ENCODE results near the gene FXYD6. TPM values are rescaled to one million over a fixed set of nuclear protein-coding genes. Genes with fewer than 3 reads are reported as not detected.

Gene FXYD6
- total and polyA plus RNA-seq, 8 donors, result 12.7 to 187 (median 40.6) TPM

GRCh38 chr11:117910525-117910924 is 34.1 kb upstream of the FXYD6 start:
- no peak for DNase-seq
- TF ChIP-seq CTCF (IDR thresholded peaks at IDR 0.05) (no peak), POLR2AphosphoS5 (IDR thresholded peaks at IDR 0.05) (no peak), EP300 (IDR thresholded peaks at IDR 0.05) (no peak), POLR2A (IDR thresholded peaks at IDR 0.05) (no peak)
- H3K36me3 ChIP-seq, result no peaks in the 10 kb centered on the region
- H3K27ac ChIP-seq, result no peak overlapping the region
- 70 to 81% (median 74%) methylated on average over 3 to 4 of the region's 4 CpGs for WGBS, 5 donors
- intact Hi-C loops (cut with DNase I; ENCODE audit: low total_unique reads), result no loop called here
- peaks cover 0 to 13% (median 0%) of the 10 kb centered on the region in 3 donors for H3K27me3 ChIP-seq
- H3K4me3 ChIP-seq, result no peak overlapping the region
- H3K4me1 ChIP-seq, result peaks cover 0 to 9% (median 2%) of the 10 kb centered on the region in 4 donors
- no peaks in the 10 kb centered on the region for H3K9me3 ChIP-seq

GRCh38 chr11:117909611-117910382 is 33.3 kb upstream of the FXYD6 start:
- intact Hi-C loops (cut with DNase I; ENCODE audit: low total_unique reads), result no loop called here
- no peaks in the 10 kb centered on the region for H3K9me3 ChIP-seq

GRCh38 chr11:117908959-117909610 is 32.6 kb upstream of the FXYD6 start:
- H3K36me3 ChIP-seq, result no peaks in the 10 kb centered on the region
- intact Hi-C loops (cut with DNase I; ENCODE audit: low total_unique reads), result no loop called here
- 76 to 86% (median 83%) methylated on average over 4 of the region's 4 CpGs for WGBS, 5 donors
- no peaks in the 10 kb centered on the region for H3K9me3 ChIP-seq
- H3K4me3 ChIP-seq, result no peak overlapping the region
- H3K4me1 ChIP-seq, result peaks cover 0 to 9% (median 2%) of the 10 kb centered on the region in 4 donors
- DNase-seq, result no peak
- no peak for TF ChIP-seq EP300 (IDR thresholded peaks at IDR 0.05)
- TF ChIP-seq POLR2AphosphoS5 (IDR thresholded peaks at IDR 0.05), result no peak
- no peak for TF ChIP-seq CTCF (IDR thresholded peaks at IDR 0.05)
- no peak for TF ChIP-seq POLR2A (IDR thresholded peaks at IDR 0.05)
- H3K27me3 ChIP-seq, result peaks cover 0 to 13% (median 0%) of the 10 kb centered on the region in 3 donors
- H3K27ac ChIP-seq, result no peak overlapping the region

More at GRCh38 chr11:117909611-117910382, 33.3 kb upstream of the FXYD6 start:
- H3K4me3 ChIP-seq, result no peak overlapping the region
- H3K36me3 ChIP-seq, result no peaks in the 10 kb centered on the region
- H3K27ac ChIP-seq, result no peak overlapping the region
- 82 to 86% (median 86%) methylated on average over 19 to 20 of the region's 20 CpGs for WGBS, 5 donors
- peaks cover 0 to 9% (median 2%) of the 10 kb centered on the region in 4 donors for H3K4me1 ChIP-seq
- DNase-seq, result no peak
- TF ChIP-seq POLR2A (IDR thresholded peaks at IDR 0.05) (no peak), EP300 (IDR thresholded peaks at IDR 0.05) (no peak), POLR2AphosphoS5 (IDR thresholded peaks at IDR 0.05) (no peak), CTCF (IDR thresholded peaks at IDR 0.05) (no peak)
- H3K27me3 ChIP-seq, result peaks cover 0 to 13% (median 0%) of the 10 kb centered on the region in 3 donors

- TF ChIP-seq CTCF (IDR thresholded peaks at IDR 0.05) (no peak), POLR2AphosphoS5 (IDR thresholded peaks at IDR 0.05) (no peak), POLR2A (IDR thresholded peaks at IDR 0.05) (no peak), EP300 (IDR thresholded peaks at IDR 0.05) (no peak)
- no peak for DNase-seq
- Histone ChIP-seq H3K4me1 (peaks cover 0 to 9% (median 2%) of the 10 kb centered on the region in 4 donors), H3K9me3 (no peaks in the 10 kb centered on the region), H3K36me3 (no peaks in the 10 kb centered on the region), H3K27me3 (peaks cover 0 to 13% (median 0%) of the 10 kb centered on the region in 3 donors), H3K4me3 (no peak overlapping the region), H3K27ac (no peak overlapping the region)
- intact Hi-C loops (cut with DNase I; ENCODE audit: low total_unique reads), result no loop called here
- WGBS, 5 donors, result 82 to 92% (median 88%) methylated on average over 10 to 17 of the region's 17 CpGs
Observed at GRCh38 chr11:117908109-117908895, 31.8 kb upstream of the FXYD6 start.

Data from stomach (tissue), 9 donors.